ENCODE results near the gene SEPSECS.

Gene SEPSECS

DNA sequence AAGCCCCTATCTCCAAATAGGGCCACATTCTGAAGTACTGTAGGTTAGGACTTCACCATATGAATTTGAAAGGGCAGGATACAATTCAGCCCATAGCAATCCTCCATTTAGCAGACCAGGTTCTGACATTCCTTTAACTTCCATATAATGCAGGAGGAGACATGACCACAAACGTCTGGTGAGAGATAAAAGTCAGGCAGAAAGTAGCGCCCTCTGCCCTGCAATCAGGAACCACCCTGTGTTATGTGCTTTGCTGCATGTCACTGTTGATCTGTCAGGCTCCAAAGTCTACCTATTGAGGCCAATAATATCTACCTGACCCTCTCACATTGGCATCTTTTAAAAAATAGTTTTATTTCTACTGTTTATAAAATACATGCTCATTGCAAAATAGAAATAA, 30.2 kb upstream of the SEPSECS start:
- no peaks in the 10 kb centered on the region for H3K9me3 ChIP-seq (ENCODE audit: control insufficient read depth, low read length)
- H3K4me2 ChIP-seq (ENCODE audit: low read length, poor library complexity, severe bottlenecking), result no peak overlapping the region
- peak overlapping the region in 1 of 2 experiments; percentile 48 for H3K14ac ChIP-seq (ENCODE audit: low read length in 2 of 2)
- no peak overlapping the region for H2BK12ac ChIP-seq (ENCODE audit: low read length in 2 of 2)
- WGBS, result 63% methylated on average over 2 of the region's 2 CpGs
- no peaks in the 10 kb centered on the region for H3K27me3 ChIP-seq (ENCODE audit: control insufficient read depth in 1 of 2, insufficient read depth in 1 of 2, low read length in 2 of 2)
- no peak overlapping the region for H3K4ac ChIP-seq (ENCODE audit: low read depth in 1 of 2, low read length in 2 of 2)
- no peaks in the 10 kb centered on the region for H3K4me1 ChIP-seq (ENCODE audit: control insufficient read depth, insufficient read depth, low read depth, low read length)
- DNase-seq, result no peak
- H3K18ac ChIP-seq (ENCODE audit: low read depth in 1 of 2, low read length in 2 of 2), result no peak overlapping the region
- H3K79me1 ChIP-seq (replicated peaks; ENCODE audit: low read length, poor library complexity, severe bottlenecking), result no peaks in the 10 kb centered on the region
- H3K4me3 ChIP-seq (ENCODE audit: insufficient read depth in 1 of 2, low read depth in 1 of 2, low read length in 2 of 2), result no peak overlapping the region
- H3K27ac ChIP-seq (ENCODE audit: low read length, poor library complexity, severe bottlenecking), result no peak overlapping the region
- no peak overlapping the region for H4K91ac ChIP-seq (ENCODE audit: low read length)
- H2BK15ac ChIP-seq (ENCODE audit: low read depth, poor library complexity, severe bottlenecking), result no peak overlapping the region
- no peak overlapping the region for H4K8ac ChIP-seq (ENCODE audit: low read length)
- H2BK120ac ChIP-seq (ENCODE audit: low read depth, low read length), result no peak overlapping the region
- no peak overlapping the region for H2AFZ ChIP-seq (ENCODE audit: low read depth, low read length)
- no peak overlapping the region for H3K23ac ChIP-seq (ENCODE audit: low read length in 2 of 2)
- no peak overlapping the region for H3K9ac ChIP-seq (ENCODE audit: low read length)
- H3K36me3 ChIP-seq (ENCODE audit: control insufficient read depth in 1 of 2, insufficient read depth in 2 of 2, low read depth in 1 of 2, low read length in 2 of 2), result no peaks in the 10 kb centered on the region
- no peak overlapping the region for H2AK5ac ChIP-seq (ENCODE audit: low read length, severe bottlenecking)
- no peak overlapping the region for H2BK5ac ChIP-seq (ENCODE audit: low read depth, low read length, poor library complexity, severe bottlenecking)

DNA sequence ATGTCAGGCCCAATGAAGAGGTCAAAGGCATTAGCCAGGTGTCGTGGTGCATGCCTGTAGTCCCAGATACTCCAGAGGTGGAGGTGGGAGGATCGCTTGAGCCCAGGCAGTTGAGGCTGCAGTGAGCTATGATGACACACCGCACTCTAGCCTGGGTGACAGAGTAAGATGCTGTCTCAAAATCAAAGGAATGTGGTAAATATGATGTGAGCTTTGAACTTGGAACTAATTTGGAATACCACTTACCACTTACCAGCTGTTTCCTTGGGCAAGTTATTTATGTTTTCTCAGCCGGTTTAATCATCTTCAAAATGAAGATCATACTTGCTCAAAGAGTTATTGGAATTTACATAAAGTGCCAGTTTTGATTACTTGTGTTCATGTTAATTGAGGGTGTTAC, 23.8 kb upstream of the SEPSECS start:
- H3K9me3 ChIP-seq (ENCODE audit: control insufficient read depth, low read length), result no peaks in the 10 kb centered on the region
- no peak overlapping the region for H3K23ac ChIP-seq (ENCODE audit: low read length in 2 of 2)
- no peaks in the 10 kb centered on the region for H3K27me3 ChIP-seq (ENCODE audit: control insufficient read depth in 1 of 2, insufficient read depth in 1 of 2, low read length in 2 of 2)
- no peak overlapping the region for H3K27ac ChIP-seq (ENCODE audit: low read length, poor library complexity, severe bottlenecking)
- no peak overlapping the region for H2BK120ac ChIP-seq (ENCODE audit: low read depth, low read length)
- WGBS, result 99% methylated on average over 3 of the region's 4 CpGs
- H3K4me2 ChIP-seq (ENCODE audit: low read length, poor library complexity, severe bottlenecking), result no peak overlapping the region
- H3K9ac ChIP-seq (ENCODE audit: low read length), result no peak overlapping the region
- no peak overlapping the region for H4K91ac ChIP-seq (ENCODE audit: low read length)
- H3K4ac ChIP-seq (ENCODE audit: low read depth in 1 of 2, low read length in 2 of 2), result no peak overlapping the region
- no peak overlapping the region for H3K18ac ChIP-seq (ENCODE audit: low read depth in 1 of 2, low read length in 2 of 2)
- no peak overlapping the region for H2BK15ac ChIP-seq (ENCODE audit: low read depth, poor library complexity, severe bottlenecking)
- no peak overlapping the region for H3K14ac ChIP-seq (ENCODE audit: low read length in 2 of 2)
- no peak for DNase-seq
- no peaks in the 10 kb centered on the region for H3K36me3 ChIP-seq (ENCODE audit: control insufficient read depth in 1 of 2, insufficient read depth in 2 of 2, low read depth in 1 of 2, low read length in 2 of 2)
- no peaks in the 10 kb centered on the region for H3K4me1 ChIP-seq (ENCODE audit: control insufficient read depth, insufficient read depth, low read depth, low read length)
- no peaks in the 10 kb centered on the region for H3K79me1 ChIP-seq (replicated peaks; ENCODE audit: low read length, poor library complexity, severe bottlenecking)
- no peak overlapping the region for H3K4me3 ChIP-seq (ENCODE audit: insufficient read depth in 1 of 2, low read depth in 1 of 2, low read length in 2 of 2)
- H2AFZ ChIP-seq (ENCODE audit: low read depth, low read length), result no peak overlapping the region
- no peak overlapping the region for H2AK5ac ChIP-seq (ENCODE audit: low read length, severe bottlenecking)
- H4K8ac ChIP-seq (ENCODE audit: low read length), result no peak overlapping the region
- no peak overlapping the region for H2BK12ac ChIP-seq (ENCODE audit: low read length in 2 of 2)
- H2BK5ac ChIP-seq (ENCODE audit: low read depth, low read length, poor library complexity, severe bottlenecking), result no peak overlapping the region

DNA sequence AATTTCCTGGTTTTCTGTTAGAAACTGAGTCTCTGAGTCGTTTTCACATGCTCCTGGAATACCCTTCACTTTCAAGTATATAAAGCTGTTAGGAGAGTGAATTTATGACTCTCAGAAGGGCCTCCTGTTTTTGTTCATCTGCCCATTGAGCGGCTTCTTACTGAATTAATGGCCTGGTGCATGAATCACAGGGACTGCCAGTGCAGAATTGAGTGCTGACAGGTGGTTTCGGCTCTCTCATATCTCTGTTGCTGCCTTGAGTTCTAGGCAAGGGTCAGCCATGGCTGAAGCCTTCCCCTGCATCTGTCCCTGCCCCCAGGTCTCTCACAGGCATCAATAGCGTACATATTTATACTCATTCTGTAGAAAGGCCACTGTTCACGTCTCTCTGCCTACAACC, 22.7 kb upstream of the SEPSECS start:
- Histone ChIP-seq H3K18ac (ENCODE audit: low read depth in 1 of 2, low read length in 2 of 2) (no peak overlapping the region), H2AK5ac (ENCODE audit: low read length, severe bottlenecking) (no peak overlapping the region), H2AFZ (ENCODE audit: low read depth, low read length) (no peak overlapping the region), H2BK12ac (ENCODE audit: low read length in 2 of 2) (no peak overlapping the region), H3K14ac (ENCODE audit: low read length in 2 of 2) (no peak overlapping the region), H4K91ac (ENCODE audit: low read length) (no peak overlapping the region), H4K8ac (ENCODE audit: low read length) (no peak overlapping the region), H3K4me1 (ENCODE audit: control insufficient read depth, insufficient read depth, low read depth, low read length) (no peaks in the 10 kb centered on the region), H3K9me3 (ENCODE audit: control insufficient read depth, low read length) (no peaks in the 10 kb centered on the region), H3K4ac (ENCODE audit: low read depth in 1 of 2, low read length in 2 of 2) (no peak overlapping the region), H3K27ac (ENCODE audit: low read length, poor library complexity, severe bottlenecking) (no peak overlapping the region), H3K23ac (ENCODE audit: low read length in 2 of 2) (no peak overlapping the region), H3K79me1 (replicated peaks; ENCODE audit: low read length, poor library complexity, severe bottlenecking) (no peaks in the 10 kb centered on the region), H2BK15ac (ENCODE audit: low read depth, poor library complexity, severe bottlenecking) (no peak overlapping the region), H3K9ac (ENCODE audit: low read length) (no peak overlapping the region), H3K4me2 (ENCODE audit: low read length, poor library complexity, severe bottlenecking) (no peak overlapping the region), H2BK5ac (ENCODE audit: low read depth, low read length, poor library complexity, severe bottlenecking) (no peak overlapping the region), H3K36me3 (ENCODE audit: control insufficient read depth in 1 of 2, insufficient read depth in 2 of 2, low read depth in 1 of 2, low read length in 2 of 2) (no peaks in the 10 kb centered on the region), H3K4me3 (ENCODE audit: insufficient read depth in 1 of 2, low read depth in 1 of 2, low read length in 2 of 2) (no peak overlapping the region), H3K27me3 (ENCODE audit: control insufficient read depth in 1 of 2, insufficient read depth in 1 of 2, low read length in 2 of 2) (no peaks in the 10 kb centered on the region), H2BK120ac (ENCODE audit: low read depth, low read length) (no peak overlapping the region)
- 42% methylated on average over 4 of the region's 5 CpGs for WGBS
- DNase-seq, result no peak

DNA sequence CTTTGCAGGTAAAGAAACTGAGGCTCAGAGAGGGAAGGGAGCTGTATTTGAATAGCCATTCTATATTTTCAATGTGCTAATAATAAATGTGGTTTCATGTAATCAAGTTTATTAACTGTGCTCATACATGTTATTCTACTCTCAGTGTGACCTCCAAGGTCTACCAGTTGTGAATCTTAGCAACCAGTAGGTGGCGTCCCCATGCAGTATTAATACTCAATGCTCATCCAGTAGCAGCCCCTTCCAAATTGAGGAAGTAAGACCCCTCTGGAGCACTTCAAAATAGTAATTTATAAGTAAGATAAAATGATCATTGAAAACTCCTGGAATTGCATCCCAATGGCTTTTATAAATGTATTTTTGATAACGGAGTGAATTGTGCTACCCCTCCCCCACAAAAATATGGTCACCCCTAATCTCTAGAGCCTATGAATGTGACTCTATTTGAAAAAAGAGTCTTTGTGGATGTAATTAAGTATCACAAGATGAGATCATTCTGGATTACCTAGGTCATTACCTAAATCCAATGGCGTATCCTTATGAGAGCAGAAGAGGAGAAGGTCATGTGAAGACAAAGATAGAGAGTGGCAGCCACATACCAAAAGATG, 20.4 kb upstream of the SEPSECS start:
- no peak overlapping the region for H2BK120ac ChIP-seq (ENCODE audit: low read depth, low read length)
- H3K4me3 ChIP-seq (ENCODE audit: insufficient read depth in 1 of 2, low read depth in 1 of 2, low read length in 2 of 2), result no peak overlapping the region
- no peak overlapping the region for H3K9ac ChIP-seq (ENCODE audit: low read length)
- no peak overlapping the region for H2AFZ ChIP-seq (ENCODE audit: low read depth, low read length)
- no peaks in the 10 kb centered on the region for H3K79me1 ChIP-seq (replicated peaks; ENCODE audit: low read length, poor library complexity, severe bottlenecking)
- peak; percentile 44 for DNase-seq
- 60% methylated on average over 2 of the region's 3 CpGs for WGBS
- H4K8ac ChIP-seq (ENCODE audit: low read length), result no peak overlapping the region
- no peak overlapping the region for H3K4ac ChIP-seq (ENCODE audit: low read depth in 1 of 2, low read length in 2 of 2)
- no peak overlapping the region for H2BK15ac ChIP-seq (ENCODE audit: low read depth, poor library complexity, severe bottlenecking)
- no peak overlapping the region for H3K23ac ChIP-seq (ENCODE audit: low read length in 2 of 2)
- no peak overlapping the region for H3K18ac ChIP-seq (ENCODE audit: low read depth in 1 of 2, low read length in 2 of 2)
- H3K27me3 ChIP-seq (ENCODE audit: control insufficient read depth in 1 of 2, insufficient read depth in 1 of 2, low read length in 2 of 2), result no peaks in the 10 kb centered on the region
- no peak overlapping the region for H2BK12ac ChIP-seq (ENCODE audit: low read length in 2 of 2)
- H2AK5ac ChIP-seq (ENCODE audit: low read length, severe bottlenecking), result no peak overlapping the region
- H3K14ac ChIP-seq (ENCODE audit: low read length in 2 of 2), result no peak overlapping the region
- H3K27ac ChIP-seq (ENCODE audit: low read length, poor library complexity, severe bottlenecking), result no peak overlapping the region
- H3K4me1 ChIP-seq (ENCODE audit: control insufficient read depth, insufficient read depth, low read depth, low read length), result no peaks in the 10 kb centered on the region
- H3K4me2 ChIP-seq (ENCODE audit: low read length, poor library complexity, severe bottlenecking), result no peak overlapping the region
- H3K9me3 ChIP-seq (ENCODE audit: control insufficient read depth, low read length), result no peaks in the 10 kb centered on the region
- no peak overlapping the region for H2BK5ac ChIP-seq (ENCODE audit: low read depth, low read length, poor library complexity, severe bottlenecking)
- H4K91ac ChIP-seq (ENCODE audit: low read length), result no peak overlapping the region
- H3K36me3 ChIP-seq (ENCODE audit: control insufficient read depth in 1 of 2, insufficient read depth in 2 of 2, low read depth in 1 of 2, low read length in 2 of 2), result no peaks in the 10 kb centered on the region
